Measurements from ENCODE around the gene FBN1.

The FBN1 gene

GRCh38 chr15:48477795-48478360 lies 167.6 kb downstream of the FBN1 start:
- in situ Hi-C loops (cut with MboI; ENCODE audit: low sequenced_read_pairs), result no loop called here

- in situ Hi-C loops (cut with MboI; ENCODE audit: low sequenced_read_pairs), result no loop called here
Measured at GRCh38 chr15:48475600-48476395, 169.7 kb downstream of the FBN1 start.

- in situ Hi-C loops (cut with MboI; ENCODE audit: low sequenced_read_pairs), result no loop called here
Measured at GRCh38 chr15:48473667-48474066, 171.8 kb downstream of the FBN1 start.

GRCh38 chr15:48472756-48473155 lies 172.8 kb downstream of the FBN1 start:
- in situ Hi-C loops (cut with MboI; ENCODE audit: low sequenced_read_pairs), result no loop called here

- in situ Hi-C loops (cut with MboI; ENCODE audit: low sequenced_read_pairs), result no loop called here
Measured at GRCh38 chr15:48471073-48471472, 174.4 kb downstream of the FBN1 start.

GRCh38 chr15:48470096-48470495 lies 175.4 kb downstream of the FBN1 start:
- in situ Hi-C loops (cut with MboI; ENCODE audit: low sequenced_read_pairs), result no loop called here

GRCh38 chr15:48469681-48470080 lies 175.8 kb downstream of the FBN1 start:
- in situ Hi-C loops (cut with MboI; ENCODE audit: low sequenced_read_pairs), result no loop called here

- in situ Hi-C loops (cut with MboI; ENCODE audit: low sequenced_read_pairs), result no loop called here
Measured at GRCh38 chr15:48469271-48469670, 176.2 kb downstream of the FBN1 start.

GRCh38 chr15:48467801-48468200 lies 177.7 kb downstream of the FBN1 start:
- in situ Hi-C loops (cut with MboI; ENCODE audit: low sequenced_read_pairs), result no loop called here

GRCh38 chr15:48466820-48467219 lies 178.7 kb downstream of the FBN1 start:
- in situ Hi-C loops (cut with MboI; ENCODE audit: low sequenced_read_pairs), result no loop called here

GRCh38 chr15:48466079-48466478 lies 179.4 kb downstream of the FBN1 start:
- in situ Hi-C loops (cut with MboI; ENCODE audit: low sequenced_read_pairs), result no loop called here

GRCh38 chr15:48465410-48465809 lies 180.1 kb downstream of the FBN1 start:
- in situ Hi-C loops (cut with MboI; ENCODE audit: low sequenced_read_pairs), result no loop called here

- in situ Hi-C loops (cut with MboI; ENCODE audit: low sequenced_read_pairs), result no loop called here
Measured at GRCh38 chr15:48463366-48463880, 182.1 kb downstream of the FBN1 start.

GRCh38 chr15:48462688-48463087 lies 182.8 kb downstream of the FBN1 start:
- in situ Hi-C loops (cut with MboI; ENCODE audit: low sequenced_read_pairs), result no loop called here

- in situ Hi-C loops (cut with MboI; ENCODE audit: low sequenced_read_pairs), result no loop called here
Measured at GRCh38 chr15:48459571-48460442, 185.7 kb downstream of the FBN1 start.

- in situ Hi-C loops (cut with MboI; ENCODE audit: low sequenced_read_pairs), result no loop called here
Measured at GRCh38 chr15:48458876-48459275, 186.6 kb downstream of the FBN1 start.

GRCh38 chr15:48456134-48456533 lies 189.4 kb downstream of the FBN1 start:
- in situ Hi-C loops (cut with MboI; ENCODE audit: low sequenced_read_pairs), result no loop called here

GRCh38 chr15:48451736-48452135 lies 193.8 kb downstream of the FBN1 start:
- in situ Hi-C loops (cut with MboI; ENCODE audit: low sequenced_read_pairs), result no loop called here

GRCh38 chr15:48451241-48451640 lies 194.3 kb downstream of the FBN1 start:
- in situ Hi-C loops (cut with MboI; ENCODE audit: low sequenced_read_pairs), result no loop called here

GRCh38 chr15:48449734-48450133 lies 195.8 kb downstream of the FBN1 start:
- in situ Hi-C loops (cut with MboI; ENCODE audit: low sequenced_read_pairs), result no loop called here

- in situ Hi-C loops (cut with MboI; ENCODE audit: low sequenced_read_pairs), result no loop called here
Measured at GRCh38 chr15:48447657-48448056, 197.9 kb downstream of the FBN1 start.
